ENCODE results near the gene CHTOP. TPM values are rescaled to one million over a fixed set of nuclear protein-coding genes. Genes with fewer than 3 reads are reported as not detected.

The CHTOP gene
- total RNA-seq, 1 donor from 2014 or later, result 129 TPM

GRCh38 chr1:153652805-153653500 lies 19.1 kb downstream of the CHTOP start:
- no peaks in the 10 kb centered on the region for H3K9me3 Mint-ChIP-seq (ENCODE audit: low read depth)
- H3K27me3 Mint-ChIP-seq, result no peaks in the 10 kb centered on the region
- no peak overlapping the region for H3K4me3 Mint-ChIP-seq (ENCODE audit: low read depth)
- peaks cover 20% of the 10 kb centered on the region for H3K4me1 Mint-ChIP-seq (ENCODE audit: low read depth)
- DNase-seq (ENCODE audit: low spot score, unreplicated experiment), result no peak
- TF ChIP-seq, protein P1, sequence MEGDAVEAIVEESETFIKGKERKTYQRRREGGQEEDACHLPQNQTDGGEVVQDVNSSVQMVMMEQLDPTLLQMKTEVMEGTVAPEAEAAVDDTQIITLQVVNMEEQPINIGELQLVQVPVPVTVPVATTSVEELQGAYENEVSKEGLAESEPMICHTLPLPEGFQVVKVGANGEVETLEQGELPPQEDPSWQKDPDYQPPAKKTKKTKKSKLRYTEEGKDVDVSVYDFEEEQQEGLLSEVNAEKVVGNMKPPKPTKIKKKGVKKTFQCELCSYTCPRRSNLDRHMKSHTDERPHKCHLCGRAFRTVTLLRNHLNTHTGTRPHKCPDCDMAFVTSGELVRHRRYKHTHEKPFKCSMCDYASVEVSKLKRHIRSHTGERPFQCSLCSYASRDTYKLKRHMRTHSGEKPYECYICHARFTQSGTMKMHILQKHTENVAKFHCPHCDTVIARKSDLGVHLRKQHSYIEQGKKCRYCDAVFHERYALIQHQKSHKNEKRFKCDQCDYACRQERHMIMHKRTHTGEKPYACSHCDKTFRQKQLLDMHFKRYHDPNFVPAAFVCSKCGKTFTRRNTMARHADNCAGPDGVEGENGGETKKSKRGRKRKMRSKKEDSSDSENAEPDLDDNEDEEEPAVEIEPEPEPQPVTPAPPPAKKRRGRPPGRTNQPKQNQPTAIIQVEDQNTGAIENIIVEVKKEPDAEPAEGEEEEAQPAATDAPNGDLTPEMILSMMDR (IDR thresholded peaks at IDR 0.05; ENCODE audit: unreplicated experiment), result no peak
- H3K27ac Mint-ChIP-seq, result no peak overlapping the region
- H3K36me3 Mint-ChIP-seq (ENCODE audit: insufficient read depth), result no peaks in the 10 kb centered on the region

DNA sequence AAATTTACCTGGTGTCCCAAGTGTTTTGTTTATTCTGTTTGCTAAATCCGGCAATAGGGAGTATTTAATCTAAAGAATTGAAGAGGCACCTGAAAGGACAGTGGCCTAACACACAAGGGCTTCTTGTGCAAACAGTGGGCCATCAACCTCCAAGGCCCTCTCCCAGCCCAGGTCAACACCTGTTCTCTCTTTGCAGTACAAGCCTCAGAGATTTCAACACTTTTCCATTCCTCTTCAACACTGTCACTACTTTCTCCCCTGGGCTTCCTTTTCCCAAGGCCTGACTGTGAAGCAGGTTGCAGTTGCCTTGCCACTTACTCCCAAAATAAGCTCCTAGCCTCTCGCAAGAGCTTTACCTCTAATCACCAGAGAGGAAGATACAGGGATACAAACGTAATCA lies 21.5 kb downstream of the CHTOP start:
- no peaks in the 10 kb centered on the region for H3K9me3 Mint-ChIP-seq (ENCODE audit: low read depth)
- H3K27ac Mint-ChIP-seq, result peak overlapping the region; percentile 85
- TF ChIP-seq, protein P1 (IDR thresholded peaks at IDR 0.05; ENCODE audit: unreplicated experiment), result no peak
- H3K4me3 Mint-ChIP-seq (ENCODE audit: low read depth), result no peak overlapping the region
- DNase-seq (ENCODE audit: low spot score, unreplicated experiment), result no peak
- H3K36me3 Mint-ChIP-seq (ENCODE audit: insufficient read depth), result no peaks in the 10 kb centered on the region
- no peaks in the 10 kb centered on the region for H3K27me3 Mint-ChIP-seq
- peaks cover 19% of the 10 kb centered on the region for H3K4me1 Mint-ChIP-seq (ENCODE audit: low read depth)

GRCh38 chr1:153658400-153659174 lies 24.7 kb downstream of the CHTOP start, which contains the start of gene SNAPIN:
Gene SNAPIN (plus strand): TSS chr1:153658703. CDS start chr1:153658744, 41 bp downstream.
- H3K36me3 Mint-ChIP-seq (ENCODE audit: insufficient read depth), result peaks cover 15% of the 10 kb centered on the region
- H3K4me3 Mint-ChIP-seq (ENCODE audit: low read depth), result peak within 1 kb of the TSS; percentile 95
- peak within 1 kb of the TSS; percentile 96 for H3K27ac Mint-ChIP-seq
- no peaks in the 10 kb centered on the region for H3K27me3 Mint-ChIP-seq
- peak; percentile 75 for DNase-seq (ENCODE audit: low spot score, unreplicated experiment)
- no peaks in the 10 kb centered on the region for H3K9me3 Mint-ChIP-seq (ENCODE audit: low read depth)
- H3K4me1 Mint-ChIP-seq (ENCODE audit: low read depth), result peaks cover 20% of the 10 kb centered on the region
- TF ChIP-seq, protein P1 (IDR thresholded peaks at IDR 0.05; ENCODE audit: unreplicated experiment), result peak; percentile 22

- no peaks in the 10 kb centered on the region for H3K27me3 Mint-ChIP-seq
- peak overlapping the region; percentile 96 for H3K27ac Mint-ChIP-seq
- TF ChIP-seq, protein P1 (IDR thresholded peaks at IDR 0.05; ENCODE audit: unreplicated experiment), result no peak
- no peak for DNase-seq (ENCODE audit: low spot score, unreplicated experiment)
- H3K4me1 Mint-ChIP-seq (ENCODE audit: low read depth), result peaks cover 18% of the 10 kb centered on the region
- H3K36me3 Mint-ChIP-seq (ENCODE audit: insufficient read depth), result peaks cover 18% of the 10 kb centered on the region
- no peaks in the 10 kb centered on the region for H3K9me3 Mint-ChIP-seq (ENCODE audit: low read depth)
- H3K4me3 Mint-ChIP-seq (ENCODE audit: low read depth), result peak overlapping the region; percentile 95
Observed at GRCh38 chr1:153659175-153659534, 25.3 kb downstream of the CHTOP start.

GRCh38 chr1:153659656-153660055 lies 25.8 kb downstream of the CHTOP start:
- no peaks in the 10 kb centered on the region for H3K27me3 Mint-ChIP-seq
- peak overlapping the region; percentile 95 for H3K4me3 Mint-ChIP-seq (ENCODE audit: low read depth)
- H3K9me3 Mint-ChIP-seq (ENCODE audit: low read depth), result no peaks in the 10 kb centered on the region
- H3K27ac Mint-ChIP-seq, result peak overlapping the region; percentile 96
- peaks cover 19% of the 10 kb centered on the region for H3K36me3 Mint-ChIP-seq (ENCODE audit: insufficient read depth)
- no peak for DNase-seq (ENCODE audit: low spot score, unreplicated experiment)
- TF ChIP-seq, protein P1 (IDR thresholded peaks at IDR 0.05; ENCODE audit: unreplicated experiment), result no peak
- H3K4me1 Mint-ChIP-seq (ENCODE audit: low read depth), result peaks cover 14% of the 10 kb centered on the region

All from progenitor cell of endocrine pancreas (in vitro differentiated cells).